ENCODE measurements around the gene CTSO.

DNA sequence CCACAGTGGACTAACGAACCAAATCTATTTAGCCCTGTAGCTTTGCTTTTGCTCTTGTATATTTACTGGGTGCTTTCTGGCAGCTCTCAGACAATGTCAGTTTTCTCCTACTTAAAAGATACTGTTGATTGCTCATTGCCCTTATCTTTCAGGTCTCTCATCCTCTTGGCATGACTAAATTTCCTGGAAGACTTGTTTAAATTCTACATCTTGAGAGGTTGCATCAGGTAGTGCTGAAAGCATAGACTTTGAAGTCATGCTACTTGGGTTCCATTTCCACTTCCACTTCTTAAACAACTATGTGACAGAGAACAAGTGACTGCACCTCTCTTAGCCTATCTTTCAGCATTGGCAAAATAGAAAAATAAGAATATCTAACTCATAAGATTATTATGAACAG lies 41.8 kb downstream of the CTSO start:
- TF ChIP-seq EZH2phosphoT487 (IDR thresholded peaks at IDR 0.05; ENCODE audit: borderline replicate concordance, low read length), result no peak
- TF ChIP-seq, protein P1, sequence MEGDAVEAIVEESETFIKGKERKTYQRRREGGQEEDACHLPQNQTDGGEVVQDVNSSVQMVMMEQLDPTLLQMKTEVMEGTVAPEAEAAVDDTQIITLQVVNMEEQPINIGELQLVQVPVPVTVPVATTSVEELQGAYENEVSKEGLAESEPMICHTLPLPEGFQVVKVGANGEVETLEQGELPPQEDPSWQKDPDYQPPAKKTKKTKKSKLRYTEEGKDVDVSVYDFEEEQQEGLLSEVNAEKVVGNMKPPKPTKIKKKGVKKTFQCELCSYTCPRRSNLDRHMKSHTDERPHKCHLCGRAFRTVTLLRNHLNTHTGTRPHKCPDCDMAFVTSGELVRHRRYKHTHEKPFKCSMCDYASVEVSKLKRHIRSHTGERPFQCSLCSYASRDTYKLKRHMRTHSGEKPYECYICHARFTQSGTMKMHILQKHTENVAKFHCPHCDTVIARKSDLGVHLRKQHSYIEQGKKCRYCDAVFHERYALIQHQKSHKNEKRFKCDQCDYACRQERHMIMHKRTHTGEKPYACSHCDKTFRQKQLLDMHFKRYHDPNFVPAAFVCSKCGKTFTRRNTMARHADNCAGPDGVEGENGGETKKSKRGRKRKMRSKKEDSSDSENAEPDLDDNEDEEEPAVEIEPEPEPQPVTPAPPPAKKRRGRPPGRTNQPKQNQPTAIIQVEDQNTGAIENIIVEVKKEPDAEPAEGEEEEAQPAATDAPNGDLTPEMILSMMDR (IDR thresholded peaks at IDR 0.05; ENCODE audit: low read depth, low read length, poor library complexity, severe bottlenecking), result no peak

Measured in DOHH2 (cell line).